Activated CD4-positive, alpha-beta T cell treated with anti-CD3 and anti-CD28 coated beads, Interleukin-2, Interleukin-4, amounts not matched to agents 100 ng/mL and 50 ng/mL, durations not matched to agents 16 hours and 8 hours (primary cell): ENCODE measurements around the gene ATP1A4.

ENCODE experiments used
- DNase-seq: peaks from one replicate; pipeline ENCODE4 v3.0.0-alpha.2; 2020; ENCODE audit warnings: low spot score

Gene ATP1A4

GRCh38 chr1:160206036-160206389 is 54.6 kb downstream of the ATP1A4 start:
- DNase-seq, result peak; percentile 43

DNA sequence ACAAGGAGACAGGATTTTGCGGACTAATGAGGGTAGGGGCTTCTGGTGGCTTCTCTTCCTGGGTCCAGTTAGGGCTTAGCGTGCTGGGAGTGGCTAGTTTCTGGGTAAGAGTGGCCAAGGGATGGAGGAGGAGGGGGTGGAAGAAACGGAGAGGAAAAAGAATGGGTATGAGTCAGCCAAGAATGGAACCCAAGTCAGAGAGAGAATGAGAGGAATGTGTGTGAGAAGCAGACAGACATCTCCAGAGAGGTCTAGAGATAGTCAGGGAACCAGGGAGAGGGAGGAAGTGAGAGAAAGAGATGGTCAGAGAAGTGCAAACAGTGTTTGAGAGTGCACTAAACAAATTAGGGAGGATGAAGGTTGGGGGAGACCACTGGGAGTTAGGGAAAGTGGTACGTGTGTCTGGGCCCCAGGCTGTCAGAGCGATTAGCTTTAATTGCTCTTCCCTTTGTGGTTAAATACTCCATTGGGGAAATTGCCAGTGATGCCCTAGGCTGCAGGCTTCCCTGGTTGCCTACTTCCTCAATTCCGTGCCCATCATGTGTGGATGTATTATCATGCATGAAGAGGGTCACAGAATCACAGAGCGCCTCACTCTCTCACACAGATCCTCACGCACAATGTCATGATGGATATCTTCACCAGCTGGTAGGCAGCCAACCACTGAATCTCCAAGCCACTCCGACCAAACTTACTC is 55.2 kb downstream of the ATP1A4 start:
- no peak for DNase-seq

GRCh38 chr1:160207118-160207650 is 55.8 kb downstream of the ATP1A4 start:
- DNase-seq, result no peak

- no peak for DNase-seq
These were observed 56.6 kb downstream of the ATP1A4 start for GRCh38 chr1:160207771-160208556.

DNA sequence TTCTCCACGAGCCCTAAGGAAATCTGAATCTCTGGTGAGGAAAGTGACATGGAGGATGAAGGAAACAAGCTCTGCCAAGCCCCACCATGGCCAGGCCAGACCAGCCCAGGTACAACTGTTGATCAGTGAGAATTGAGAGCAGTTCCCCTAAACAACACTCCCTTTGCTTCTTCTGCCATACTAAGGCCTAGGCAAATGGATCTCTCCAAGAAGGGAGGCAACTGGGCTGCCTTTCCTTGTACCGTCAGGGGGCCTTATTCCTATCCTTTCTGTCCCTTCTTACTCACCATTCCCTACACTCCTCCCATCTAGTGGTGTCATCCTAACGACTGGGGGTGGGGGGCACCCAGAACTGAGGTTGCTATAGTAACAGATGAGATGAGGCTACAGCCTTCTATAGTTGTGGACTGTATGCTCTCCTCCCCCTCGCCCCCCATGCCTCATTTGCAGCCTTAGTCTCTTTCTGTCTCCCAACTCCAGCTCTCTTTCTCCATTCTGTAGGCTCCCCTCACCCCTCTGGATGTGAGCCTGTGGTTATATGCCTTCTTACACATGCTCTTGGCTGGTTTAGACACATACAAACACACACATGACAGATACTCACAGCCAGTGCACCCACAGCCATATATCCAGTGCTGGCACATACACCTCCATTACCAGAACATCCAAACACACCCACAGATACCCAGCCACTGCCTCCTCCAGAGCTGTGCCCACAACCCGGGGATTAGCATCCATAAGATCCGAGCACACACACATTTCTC is 57.3 kb downstream of the ATP1A4 start:
- no peak for DNase-seq

- DNase-seq, result no peak
These were observed 58.1 kb downstream of the ATP1A4 start for GRCh38 chr1:160209321-160210046.

DNA sequence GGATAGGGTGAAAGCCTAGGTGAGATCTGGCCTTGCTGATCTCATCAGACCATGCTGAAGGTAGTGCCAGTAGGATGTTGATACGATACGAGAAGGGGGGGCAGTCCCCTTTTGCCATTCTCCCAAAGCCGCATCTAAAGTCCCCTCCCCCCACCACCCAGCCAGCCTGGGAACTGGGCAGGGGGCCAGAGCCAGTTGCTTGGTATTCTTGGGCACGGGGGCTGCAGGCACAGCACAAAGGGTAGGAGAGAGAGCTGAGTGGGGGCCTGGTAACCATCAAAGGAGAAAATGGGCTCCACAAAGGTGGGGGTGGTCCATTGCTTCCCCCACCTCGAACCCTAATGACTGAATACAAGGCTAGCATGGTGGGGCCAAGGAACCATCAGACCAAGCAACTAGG is 59.2 kb downstream of the ATP1A4 start:
- DNase-seq, result no peak

DNA sequence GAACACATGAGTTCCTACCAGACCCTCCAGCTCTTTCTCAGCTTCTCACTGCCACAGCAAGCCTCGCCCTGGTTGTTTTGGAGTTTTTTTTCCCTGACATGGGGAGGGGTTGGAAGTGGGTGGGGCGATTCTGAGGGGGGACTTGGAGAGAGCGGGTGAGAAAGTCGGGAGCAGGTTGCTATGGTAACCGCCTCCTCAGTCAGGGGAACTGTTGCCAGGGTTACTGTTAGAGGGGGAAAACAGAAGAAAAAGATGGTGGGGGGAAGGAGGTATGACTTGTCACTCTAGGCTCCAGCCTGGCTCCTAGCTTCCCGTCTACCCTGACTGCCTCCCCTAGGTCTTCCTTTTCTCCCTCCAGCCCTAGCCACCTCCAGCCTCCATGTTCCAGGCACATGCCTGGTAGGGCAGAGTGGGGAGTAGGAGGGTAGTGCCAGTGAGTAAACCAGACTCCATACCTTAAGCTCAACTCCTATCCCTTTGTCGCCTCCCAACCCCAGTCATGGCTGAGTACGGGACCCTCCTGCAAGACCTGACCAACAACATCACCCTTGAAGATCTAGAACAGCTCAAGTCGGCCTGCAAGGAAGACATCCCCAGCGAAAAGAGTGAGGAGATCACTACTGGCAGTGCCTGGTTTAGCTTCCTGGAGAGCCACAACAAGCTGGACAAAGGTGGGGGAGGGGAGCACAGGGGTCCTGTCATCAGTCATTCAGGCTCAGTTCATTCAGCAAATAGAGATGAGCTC is 59.8 kb downstream of the ATP1A4 start:
- DNase-seq, result no peak

GRCh38 chr1:160214481-160215140 is 63.2 kb downstream of the ATP1A4 start:
- DNase-seq, result no peak

GRCh38 chr1:160216301-160216700 is 64.9 kb downstream of the ATP1A4 start:
- no peak for DNase-seq

DNA sequence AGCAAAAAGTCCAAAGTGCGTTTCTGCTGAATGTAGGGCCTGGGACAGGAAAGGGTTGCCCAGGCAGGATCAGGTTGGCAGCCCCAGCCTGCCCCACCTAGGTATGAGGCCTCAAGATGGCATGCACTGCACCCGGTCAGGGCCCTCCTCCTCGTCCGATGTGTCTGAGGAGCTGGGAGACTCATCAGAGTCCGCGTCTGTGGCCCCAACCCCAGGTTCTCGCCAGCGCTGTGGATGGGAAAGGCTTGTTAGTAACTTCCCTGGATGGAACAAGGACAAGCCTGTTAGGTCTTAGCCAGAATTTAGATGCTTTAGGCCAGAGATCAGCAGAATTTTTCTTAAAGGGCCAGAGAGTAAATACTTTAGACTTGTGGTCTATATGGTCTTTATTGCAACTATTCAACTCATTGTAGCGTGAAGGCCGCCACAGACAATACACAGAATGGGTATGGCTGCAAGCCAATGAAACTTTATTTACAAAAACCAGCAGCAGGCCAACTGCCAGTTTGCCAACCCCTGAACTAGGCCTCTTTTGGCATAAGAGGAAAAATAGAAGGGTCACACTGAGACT is 66.2 kb downstream of the ATP1A4 start:
- no peak for DNase-seq

DNA sequence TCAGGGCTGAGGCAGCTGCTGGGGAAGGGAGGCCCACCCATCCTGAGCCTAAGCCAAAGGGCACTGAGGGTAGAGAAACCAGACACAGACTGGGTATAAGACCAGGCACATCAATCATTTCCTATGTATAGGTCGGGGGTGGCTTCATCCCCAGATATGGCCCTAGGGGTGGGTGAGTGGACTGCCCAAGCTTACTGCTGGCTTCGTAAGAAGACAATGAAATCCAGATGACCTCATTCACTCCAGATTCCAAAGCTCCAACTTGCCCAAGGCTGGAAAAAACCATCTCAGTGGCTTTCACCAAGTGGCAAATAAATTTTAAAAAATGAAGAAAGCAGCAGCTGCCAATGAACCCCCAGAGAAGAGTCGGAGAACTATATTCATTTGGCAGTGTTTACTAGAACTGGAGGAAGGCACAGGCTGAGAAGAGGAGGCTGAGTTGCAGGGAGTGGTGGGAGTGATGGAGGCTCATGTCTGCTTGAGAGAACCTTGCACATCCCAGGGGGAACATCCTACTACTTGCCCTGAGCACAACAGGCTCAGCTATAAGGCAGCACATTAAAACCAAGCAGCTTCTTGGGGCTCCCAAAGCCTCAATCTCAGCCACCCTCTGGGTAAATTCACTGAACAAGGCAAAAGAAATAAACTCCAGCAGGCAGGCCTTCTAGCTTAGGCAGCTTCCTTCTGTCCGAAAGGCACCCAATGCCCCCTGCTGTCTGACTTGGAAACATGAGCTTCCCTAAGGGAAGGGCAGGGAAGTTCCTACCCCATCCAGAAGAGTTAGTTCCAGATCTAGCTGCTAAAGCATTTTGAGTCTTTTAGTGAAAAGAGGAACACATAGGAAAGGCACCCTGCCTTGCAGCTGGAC is 67.9 kb downstream of the ATP1A4 start:
- no peak for DNase-seq

- DNase-seq, result no peak
These were observed 68.9 kb downstream of the ATP1A4 start for GRCh38 chr1:160220301-160220700.

DNA sequence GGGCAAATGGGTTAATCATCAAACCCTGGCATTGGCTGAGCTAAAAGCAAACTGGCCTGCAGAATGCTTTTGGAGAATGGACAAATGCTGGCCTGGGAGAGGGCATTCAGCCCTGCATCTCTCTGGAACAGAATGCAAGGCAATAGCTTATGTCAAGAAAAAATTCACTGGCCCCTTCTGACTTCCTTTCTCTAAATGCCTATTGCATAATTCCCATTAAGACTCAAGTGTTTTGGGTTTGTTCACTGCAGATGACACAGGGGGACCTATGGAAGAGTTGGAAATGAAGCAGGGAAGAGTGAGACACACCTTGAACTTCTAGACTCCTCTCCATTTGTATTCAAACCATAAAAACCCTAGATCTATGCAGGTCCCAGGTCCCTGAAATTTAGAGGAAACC is 69.7 kb downstream of the ATP1A4 start:
- DNase-seq, result no peak

- DNase-seq, result no peak
These were observed 71.1 kb downstream of the ATP1A4 start for GRCh38 chr1:160222546-160222945.

GRCh38 chr1:160224606-160225005 is 73.2 kb downstream of the ATP1A4 start:
- DNase-seq, result no peak

DNA sequence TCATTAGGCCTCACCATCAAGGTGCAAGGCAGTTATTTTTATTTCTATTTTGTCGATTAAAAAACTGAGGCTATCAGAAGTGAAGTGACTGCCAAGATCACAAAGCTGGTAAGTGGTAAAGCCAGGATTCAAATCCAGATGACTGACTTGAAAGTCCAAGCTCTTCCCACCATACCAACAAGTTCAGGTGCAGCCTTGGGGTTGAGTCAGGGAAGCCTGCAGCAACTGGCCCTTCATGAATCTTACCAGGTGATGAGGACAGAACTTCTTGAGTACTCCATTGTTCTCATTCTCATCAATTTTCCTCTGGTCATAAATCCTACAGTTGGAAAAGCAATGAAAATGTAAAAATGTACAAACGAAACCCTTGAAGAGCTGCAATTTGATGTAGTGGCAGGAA is 73.9 kb downstream of the ATP1A4 start:
- DNase-seq, result no peak

DNA sequence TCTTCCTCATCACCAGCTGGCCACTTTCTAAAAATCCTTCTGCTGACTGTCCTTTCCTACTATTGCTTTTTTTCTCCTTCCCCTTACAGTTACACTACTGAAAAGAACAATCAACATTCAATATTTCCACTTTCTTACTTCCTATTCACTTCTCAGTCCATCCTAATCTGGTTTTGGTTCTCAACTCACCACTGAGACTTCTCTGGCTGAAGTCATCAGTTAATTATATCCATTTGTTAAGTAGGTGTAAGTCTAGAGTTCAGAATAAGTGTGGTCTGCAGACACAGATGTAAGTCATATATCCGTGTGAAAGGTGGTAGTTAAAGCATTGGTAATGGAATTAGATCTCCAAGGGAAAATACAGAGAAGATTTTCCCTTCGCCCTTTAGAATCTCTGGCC is 75.2 kb downstream of the ATP1A4 start:
- DNase-seq, result no peak

- DNase-seq, result no peak
These were observed 75.6 kb downstream of the ATP1A4 start for GRCh38 chr1:160227034-160227433.
